ENCODE measurements around the gene C9orf152. TPM values are rescaled to one million over a fixed set of nuclear protein-coding genes. Genes with fewer than 3 reads are reported as not detected.

The C9orf152 gene
- total RNA-seq, 4 donors from 2014 or later, result not detected

DNA sequence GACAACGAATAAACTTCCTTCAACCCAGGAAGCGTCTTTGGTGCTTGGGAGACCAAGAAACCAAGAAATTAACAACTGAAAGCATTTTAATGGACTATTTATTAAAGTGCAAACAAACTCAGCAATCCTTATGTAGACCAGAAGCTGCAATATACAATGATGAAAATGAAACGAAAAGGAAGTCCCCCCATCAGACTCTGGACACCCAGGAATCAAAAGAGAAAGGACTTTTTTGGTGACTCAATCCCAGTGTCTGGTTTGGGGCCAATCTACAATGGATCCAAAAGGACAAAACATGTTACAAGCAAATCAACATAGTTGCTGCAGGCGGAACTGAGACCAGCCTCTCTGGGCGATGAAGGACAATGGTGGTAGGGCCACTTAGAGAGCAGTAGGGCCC is 39.5 kb downstream of the C9orf152 start:
- H3K4me1 ChIP-seq, result peaks cover 0 to 11% (median 2%) of the 10 kb centered on the region in 4 donors
- 75% methylated on average over 5 of the region's 5 CpGs for WGBS
- intact Hi-C loops (cut with DNase I), result no loop called here

DNA sequence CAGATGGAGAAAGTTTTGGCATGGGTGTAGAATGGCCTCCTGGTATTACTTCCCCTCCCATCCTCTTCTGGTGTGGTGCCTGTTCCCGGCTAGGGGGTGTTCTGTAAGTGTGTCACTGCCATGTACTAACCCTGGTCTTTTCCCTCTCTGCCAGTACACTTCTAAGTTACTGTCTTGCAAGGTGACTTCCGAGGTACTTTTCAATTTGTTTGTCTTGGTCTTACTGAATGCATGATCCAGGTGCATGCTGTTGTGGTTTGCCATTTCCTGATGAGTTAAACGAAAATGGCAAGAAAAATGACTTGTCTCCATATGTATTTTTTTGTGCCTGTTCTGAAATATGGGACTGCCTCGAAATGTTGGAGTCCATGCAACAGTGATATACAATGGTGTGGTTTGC is 46.0 kb downstream of the C9orf152 start:
- WGBS, result 87% methylated on average over 4 of the region's 4 CpGs
- peaks cover 0 to 9% (median 5%) of the 10 kb centered on the region in 4 donors for H3K36me3 ChIP-seq
- intact Hi-C loops (cut with DNase I), result no loop called here

More for the DNA sequence above, 39.5 kb downstream of the C9orf152 start:
- Histone ChIP-seq H3K4me3 (no peak overlapping the region), H3K36me3 (peaks cover 0 to 42% (median 27%) of the 10 kb centered on the region in 4 donors), H3K9me3 (no peaks in the 10 kb centered on the region), H3K27me3 (no peaks in the 10 kb centered on the region), H3K27ac (replicated peaks in 1 of 4) (no peak overlapping the region)
- DNase-seq (ENCODE audit: extremely low spot score), result no peak
- TF ChIP-seq, protein P1, sequence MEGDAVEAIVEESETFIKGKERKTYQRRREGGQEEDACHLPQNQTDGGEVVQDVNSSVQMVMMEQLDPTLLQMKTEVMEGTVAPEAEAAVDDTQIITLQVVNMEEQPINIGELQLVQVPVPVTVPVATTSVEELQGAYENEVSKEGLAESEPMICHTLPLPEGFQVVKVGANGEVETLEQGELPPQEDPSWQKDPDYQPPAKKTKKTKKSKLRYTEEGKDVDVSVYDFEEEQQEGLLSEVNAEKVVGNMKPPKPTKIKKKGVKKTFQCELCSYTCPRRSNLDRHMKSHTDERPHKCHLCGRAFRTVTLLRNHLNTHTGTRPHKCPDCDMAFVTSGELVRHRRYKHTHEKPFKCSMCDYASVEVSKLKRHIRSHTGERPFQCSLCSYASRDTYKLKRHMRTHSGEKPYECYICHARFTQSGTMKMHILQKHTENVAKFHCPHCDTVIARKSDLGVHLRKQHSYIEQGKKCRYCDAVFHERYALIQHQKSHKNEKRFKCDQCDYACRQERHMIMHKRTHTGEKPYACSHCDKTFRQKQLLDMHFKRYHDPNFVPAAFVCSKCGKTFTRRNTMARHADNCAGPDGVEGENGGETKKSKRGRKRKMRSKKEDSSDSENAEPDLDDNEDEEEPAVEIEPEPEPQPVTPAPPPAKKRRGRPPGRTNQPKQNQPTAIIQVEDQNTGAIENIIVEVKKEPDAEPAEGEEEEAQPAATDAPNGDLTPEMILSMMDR (IDR thresholded peaks at IDR 0.05), result no peak
- no peak for TF ChIP-seq EP300 (IDR thresholded peaks at IDR 0.05)
- no peak for TF ChIP-seq POLR2A (IDR thresholded peaks at IDR 0.05; ENCODE audit: low read depth)
- no peak for TF ChIP-seq POLR2AphosphoS5 (IDR thresholded peaks at IDR 0.05)

DNA sequence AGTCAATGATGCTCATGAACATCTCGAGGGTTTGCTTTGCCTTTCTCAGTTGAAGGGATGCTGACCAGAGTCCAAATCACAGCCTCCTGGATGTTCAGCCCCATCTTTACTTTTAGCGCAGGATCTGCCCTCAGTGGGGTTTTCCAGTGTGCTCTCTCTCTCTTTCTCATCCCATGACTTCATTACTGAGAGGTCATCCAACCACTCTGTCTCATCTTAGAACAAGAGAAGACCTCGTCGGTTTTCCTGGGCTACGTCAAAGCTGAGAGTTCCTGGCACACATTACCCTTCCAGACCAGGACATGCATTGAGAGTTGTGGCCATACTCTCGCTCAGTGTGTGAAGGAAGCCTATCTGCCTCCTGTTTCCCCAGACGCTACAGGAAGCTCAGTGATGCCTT is 47.3 kb downstream of the C9orf152 start:
- no peak for DNase-seq (ENCODE audit: extremely low spot score)
- H3K27ac ChIP-seq (replicated peaks in 1 of 4), result no peak overlapping the region
- intact Hi-C loops (cut with DNase I), result no loop called here
- no peak overlapping the region for H3K4me3 ChIP-seq
- no peak for TF ChIP-seq POLR2AphosphoS5 (IDR thresholded peaks at IDR 0.05)
- TF ChIP-seq, protein P1 (IDR thresholded peaks at IDR 0.05), result no peak
- no peak for TF ChIP-seq EP300 (IDR thresholded peaks at IDR 0.05)
- no peak for TF ChIP-seq POLR2A (IDR thresholded peaks at IDR 0.05; ENCODE audit: low read depth)
- WGBS, result 89% methylated on average over 7 of the region's 7 CpGs
- peaks cover 0 to 17% (median 6%) of the 10 kb centered on the region in 4 donors for H3K36me3 ChIP-seq
- peaks cover 23 to 55% (median 35%) of the 10 kb centered on the region in 4 donors for H3K4me1 ChIP-seq
- no peaks in the 10 kb centered on the region for H3K27me3 ChIP-seq
- H3K9me3 ChIP-seq, result no peaks in the 10 kb centered on the region

More for the DNA sequence above, 46.0 kb downstream of the C9orf152 start:
- TF ChIP-seq, protein P1 (IDR thresholded peaks at IDR 0.05), result no peak
- TF ChIP-seq POLR2A (IDR thresholded peaks at IDR 0.05; ENCODE audit: low read depth), result no peak
- TF ChIP-seq POLR2AphosphoS5 (IDR thresholded peaks at IDR 0.05), result no peak
- no peak for TF ChIP-seq EP300 (IDR thresholded peaks at IDR 0.05)
- Histone ChIP-seq H3K27ac (replicated peaks in 1 of 4) (no peak overlapping the region), H3K9me3 (no peaks in the 10 kb centered on the region), H3K4me1 (peaks cover 17 to 48% (median 23%) of the 10 kb centered on the region in 4 donors), H3K27me3 (no peaks in the 10 kb centered on the region), H3K4me3 (no peak overlapping the region)
- no peak for DNase-seq (ENCODE audit: extremely low spot score)

DNA sequence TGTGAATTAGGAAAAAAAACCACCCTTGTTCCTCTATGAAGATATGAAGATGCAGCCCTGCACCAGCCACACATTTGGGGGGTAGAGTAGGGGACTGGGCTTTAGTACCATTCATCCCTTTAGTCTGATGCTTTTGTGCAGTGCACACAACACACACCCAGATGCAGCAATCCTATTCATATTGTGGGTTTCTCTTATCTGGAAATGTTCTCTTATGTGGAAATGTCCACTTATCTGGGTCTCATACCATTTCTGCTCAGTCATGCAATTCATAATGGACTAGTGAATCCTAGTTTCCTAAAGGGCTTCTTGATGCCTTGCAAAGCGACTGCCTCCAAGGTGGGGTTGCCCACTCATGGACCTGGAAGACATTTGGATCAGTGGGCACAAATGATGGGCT is 47.8 kb downstream of the C9orf152 start:
- no peaks in the 10 kb centered on the region for H3K9me3 ChIP-seq
- H3K4me3 ChIP-seq, result no peak overlapping the region
- H3K27ac ChIP-seq (replicated peaks in 1 of 4), result no peak overlapping the region
- 91% methylated on average over 1 of the region's 1 CpG for WGBS
- H3K36me3 ChIP-seq, result peaks cover 0 to 21% (median 6%) of the 10 kb centered on the region in 4 donors
- DNase-seq (ENCODE audit: extremely low spot score), result no peak
- H3K27me3 ChIP-seq, result no peaks in the 10 kb centered on the region
- intact Hi-C loops (cut with DNase I), result no loop called here
- TF ChIP-seq POLR2A (IDR thresholded peaks at IDR 0.05; ENCODE audit: low read depth) (no peak), EP300 (IDR thresholded peaks at IDR 0.05) (no peak), POLR2AphosphoS5 (IDR thresholded peaks at IDR 0.05) (no peak)
- TF ChIP-seq, protein P1 (IDR thresholded peaks at IDR 0.05), result no peak
- H3K4me1 ChIP-seq, result peaks cover 23 to 58% (median 41%) of the 10 kb centered on the region in 4 donors

Measured in esophagus muscularis mucosa (tissue), 4 donors.